Measurements from ENCODE around the gene PRAMEF11.

Gene PRAMEF11

DNA sequence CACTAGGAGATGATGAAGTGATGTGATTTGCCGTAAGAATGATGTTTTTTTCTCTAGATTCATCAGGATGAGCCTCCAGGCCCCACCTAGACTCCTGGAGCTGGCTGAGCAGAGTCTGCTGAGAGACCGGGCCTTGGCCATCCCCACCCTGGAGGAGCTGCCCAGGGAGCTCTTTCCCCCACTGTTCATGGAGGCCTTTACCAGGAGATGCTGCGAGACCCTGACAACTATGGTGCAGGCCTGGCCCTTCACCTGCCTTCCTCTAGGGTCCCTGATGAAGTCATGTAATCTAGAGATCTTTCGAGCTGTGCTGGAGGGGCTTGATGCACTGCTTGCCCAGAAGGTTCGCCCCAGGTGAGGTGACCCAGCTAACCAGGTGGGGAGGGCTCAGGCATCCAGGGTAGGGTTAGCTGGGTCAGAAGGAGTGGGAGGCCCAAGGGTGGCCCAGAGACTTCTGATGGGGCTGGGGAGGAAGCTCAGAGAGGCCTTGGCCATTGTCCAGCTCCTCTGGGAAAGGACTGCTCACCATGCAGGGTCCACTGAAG lies 56.3 kb downstream of the PRAMEF11 start:
- no peak for TF ChIP-seq GATA2 (IDR thresholded peaks at IDR 0.05; ENCODE audit: low read depth, low read length)
- no peak for TF ChIP-seq GATA3 (IDR thresholded peaks at IDR 0.05; ENCODE audit: low read depth, low read length)

All from SH-SY5Y (cell line).